Prostate gland (tissue), 2 donors: ENCODE results near the gene TRPM7.

ENCODE experiments used
- CTCF ChIP-seq, 4 experiments: fragments of 200-600 bp in 2 of 4; fragments of 450-650 bp in 2 of 4; sonication (generic) in 2 of 4; IDR thresholded peaks; 1 replicate in 3 of 4; 2 replicates in 1 of 4; pipeline ENCODE4 v1.5.1; 2016 to 2019; ENCODE audit warnings: antibody characterized with exemption in 4 of 4, mild to moderate bottlenecking in 2 of 4, moderate library complexity in 2 of 4
- POLR2A ChIP-seq: fragments of 450-650 bp; IDR thresholded peaks from one replicate; pipeline ENCODE4 v1.6.1; 2016; ENCODE audit warnings: antibody characterized with exemption, mild to moderate bottlenecking
- POLR2AphosphoS5 ChIP-seq: sonication (generic); formaldehyde crosslinking; IDR thresholded peaks from one replicate; pipeline ENCODE4 v1.6.1; 2017; ENCODE audit warnings: antibody characterized with exemption

- TF ChIP-seq CTCF (IDR thresholded peaks at IDR 0.05) (no peak), POLR2AphosphoS5 (no peak), POLR2A (no peak)
These were observed 45.3 kb downstream of the TRPM7 start for GRCh38 chr15:50641318-50641717.
